Embryonic facial prominence (tissue), 1 donor: ENCODE measurements around the gene MYPOP.

Experiments
- DNase-seq: peaks from one replicate; pipeline ENCODE4 v3.0.0-alpha.2; 2016; ENCODE audit errors: extremely low spot score

Gene MYPOP, protein sequence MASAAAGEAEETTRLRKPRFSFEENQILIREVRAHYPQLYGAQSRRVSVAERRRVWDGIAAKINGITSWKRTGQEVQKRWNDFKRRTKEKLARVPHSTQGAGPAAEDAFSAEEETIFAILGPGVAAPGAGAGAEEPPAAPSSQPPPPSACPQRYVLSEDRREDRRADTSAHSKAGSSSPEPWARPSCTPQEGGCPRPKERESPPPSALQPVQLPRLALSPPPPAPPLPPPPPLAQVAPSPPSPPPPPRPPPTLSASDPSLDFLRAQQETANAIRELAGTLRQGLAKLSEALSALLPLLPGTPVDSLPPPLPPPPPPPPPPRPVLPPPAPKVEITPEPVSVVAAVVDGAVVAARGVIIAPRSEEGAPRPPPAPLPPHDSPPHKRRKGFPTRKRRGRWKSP

DNA sequence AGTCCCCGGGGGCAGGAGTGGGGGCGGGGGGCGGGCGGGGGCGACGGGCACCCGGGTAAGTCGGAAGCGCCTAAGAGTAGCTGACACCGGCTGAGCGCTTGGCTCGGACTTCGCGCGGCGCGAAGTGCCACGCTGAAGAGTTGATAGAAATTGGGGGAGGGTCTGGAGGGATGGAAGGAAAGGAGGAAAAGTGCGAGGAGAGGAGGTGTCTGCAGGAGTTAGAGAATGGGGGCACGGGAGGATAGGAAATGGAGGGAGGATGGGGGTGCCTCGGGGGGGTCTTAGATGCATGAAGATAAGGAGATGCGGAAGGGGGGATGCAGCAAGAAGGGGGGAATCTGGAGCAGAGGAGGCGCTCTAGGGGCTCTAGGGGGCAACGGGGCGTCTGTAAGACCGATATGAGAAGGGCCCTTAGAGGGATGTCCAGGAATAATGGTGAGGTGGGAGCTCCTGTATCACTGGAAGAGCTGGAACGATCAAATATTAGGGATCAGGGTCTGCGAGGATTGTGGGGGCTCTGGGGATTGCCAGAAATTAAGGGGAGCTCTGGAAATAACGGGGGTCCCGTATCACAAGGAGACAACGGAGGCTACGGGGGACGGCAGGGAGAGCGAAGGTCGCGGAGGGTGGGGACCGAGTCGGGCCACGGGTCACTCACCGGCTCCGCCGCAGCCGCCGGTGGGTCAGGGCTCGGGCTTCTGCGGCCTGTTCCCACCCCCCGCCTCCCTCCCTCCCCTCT is at the start of gene MYPOP:
Gene MYPOP (minus strand): TSS at position 702 of the 739 bp plus-strand sequence. CDS start 840 bp downstream, outside the sequence.
- no peak for DNase-seq

DNA sequence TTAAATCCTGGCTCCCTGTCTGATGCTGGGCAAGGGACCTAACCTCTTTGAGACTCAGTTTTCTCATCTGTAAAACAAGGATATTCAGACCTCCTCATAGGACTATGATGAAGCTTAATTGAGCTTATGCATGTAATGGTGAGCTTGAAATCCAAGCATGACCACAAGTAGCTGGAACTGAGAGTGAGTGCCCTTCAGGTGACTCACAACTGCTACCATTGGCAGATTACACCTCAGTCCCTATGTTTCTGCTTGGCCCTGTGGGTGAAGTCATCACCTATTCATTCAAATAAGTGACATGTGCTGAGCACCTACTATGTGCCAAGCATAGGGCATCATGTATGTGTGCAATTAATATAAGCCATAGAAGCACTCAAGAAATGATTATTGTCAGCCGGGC is 45.5 kb upstream of the MYPOP start:
- no peak for DNase-seq

DNA sequence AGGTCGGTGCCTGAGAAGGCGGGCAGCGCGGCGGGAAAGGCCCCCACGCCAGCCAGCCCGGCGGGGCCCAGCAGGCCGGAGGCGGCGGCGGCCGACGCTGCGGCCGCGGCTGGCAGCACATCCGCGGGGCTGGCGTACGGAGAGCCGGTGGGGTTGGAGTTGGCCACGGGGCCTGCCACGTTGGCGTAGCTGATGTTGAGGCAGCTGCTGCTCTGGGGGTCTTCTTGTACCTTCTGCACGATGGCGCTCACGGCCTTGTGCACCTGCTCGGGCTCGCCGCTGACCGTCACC is 38.0 kb upstream of the MYPOP start:
- no peak for DNase-seq

- DNase-seq: no peak
Measured at GRCh38 chr19:45939792-45940514, 37.5 kb upstream of the MYPOP start.

- no peak for DNase-seq
Measured at GRCh38 chr19:45938733-45939319, 36.4 kb upstream of the MYPOP start.

DNA sequence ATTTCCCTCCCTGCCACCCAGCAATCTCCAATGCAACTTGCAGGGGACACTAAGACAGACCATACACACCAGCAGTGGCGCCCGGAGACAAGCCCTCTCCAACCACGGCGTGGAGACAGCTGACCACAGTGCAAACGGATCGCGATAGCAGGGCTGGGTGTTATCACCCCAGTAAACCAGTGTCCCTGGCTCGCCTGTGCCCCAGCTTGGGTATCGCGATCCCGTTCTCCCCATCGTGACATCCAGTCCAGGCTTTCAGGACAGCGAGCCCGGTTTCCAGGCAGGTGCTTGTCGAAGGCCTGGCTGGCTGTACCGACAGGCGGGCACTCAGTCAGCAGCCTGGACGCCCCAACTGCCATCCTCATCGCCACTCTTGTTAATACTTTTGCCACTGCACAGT is 32.9 kb upstream of the MYPOP start:
- no peak for DNase-seq

DNA sequence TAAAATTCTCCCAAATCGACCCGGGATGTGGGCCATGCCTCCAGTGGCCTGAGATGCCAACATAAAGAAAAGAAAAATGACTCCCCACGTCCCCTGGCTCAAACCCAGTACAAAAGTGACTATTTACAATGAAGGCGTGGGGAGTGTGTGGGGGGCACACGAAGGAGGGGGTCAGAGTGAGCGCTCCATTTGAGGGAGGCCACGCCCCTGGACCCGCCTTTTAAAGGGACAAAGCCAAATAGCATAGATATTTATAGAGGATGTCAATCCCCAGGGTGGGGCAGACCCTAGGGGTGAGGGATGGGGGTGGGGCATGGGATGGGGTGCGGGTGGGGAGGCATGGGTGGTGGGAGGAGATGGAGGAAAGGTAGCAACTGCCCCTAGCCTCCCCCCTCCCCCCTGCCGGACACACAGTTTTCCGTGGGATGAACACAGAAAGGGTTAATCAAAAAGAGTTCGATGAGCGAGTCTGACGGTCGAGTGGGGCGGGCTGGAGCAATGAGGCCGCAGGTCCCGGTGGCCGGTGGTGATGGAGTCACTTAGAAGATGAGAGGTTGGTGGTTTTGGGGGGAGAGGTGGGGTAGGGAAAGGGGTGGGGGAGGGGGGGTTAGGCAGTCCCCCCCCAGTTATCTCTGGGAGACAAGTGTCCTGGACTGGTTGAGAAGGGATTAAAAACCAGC is 32.3 kb upstream of the MYPOP start:
- no peak for DNase-seq

GRCh38 chr19:45933759-45934158 is 31.3 kb upstream of the MYPOP start:
- DNase-seq: no peak

- DNase-seq: no peak
Measured at GRCh38 chr19:45931055-45931454, 28.6 kb upstream of the MYPOP start.

DNA sequence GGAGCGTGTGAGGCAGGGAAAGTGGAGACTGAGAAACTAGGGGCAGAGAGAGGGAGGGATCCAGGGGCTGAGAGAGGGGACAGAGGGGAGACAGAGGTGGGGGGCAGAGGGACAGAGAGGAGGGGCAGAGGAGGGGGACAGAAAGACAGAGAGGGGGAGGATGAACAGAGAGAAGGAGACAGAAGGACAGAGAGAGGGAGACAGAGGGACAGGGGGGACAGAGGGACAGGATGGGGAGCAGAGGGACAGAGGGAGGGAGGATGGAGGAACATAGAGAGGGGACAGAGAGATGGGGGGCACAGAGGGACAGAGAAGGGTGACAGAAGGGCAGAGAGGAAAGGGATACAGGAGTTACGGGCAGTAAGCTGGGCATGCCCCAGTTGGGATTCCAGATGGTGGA is 26.8 kb upstream of the MYPOP start:
- no peak for DNase-seq

DNA sequence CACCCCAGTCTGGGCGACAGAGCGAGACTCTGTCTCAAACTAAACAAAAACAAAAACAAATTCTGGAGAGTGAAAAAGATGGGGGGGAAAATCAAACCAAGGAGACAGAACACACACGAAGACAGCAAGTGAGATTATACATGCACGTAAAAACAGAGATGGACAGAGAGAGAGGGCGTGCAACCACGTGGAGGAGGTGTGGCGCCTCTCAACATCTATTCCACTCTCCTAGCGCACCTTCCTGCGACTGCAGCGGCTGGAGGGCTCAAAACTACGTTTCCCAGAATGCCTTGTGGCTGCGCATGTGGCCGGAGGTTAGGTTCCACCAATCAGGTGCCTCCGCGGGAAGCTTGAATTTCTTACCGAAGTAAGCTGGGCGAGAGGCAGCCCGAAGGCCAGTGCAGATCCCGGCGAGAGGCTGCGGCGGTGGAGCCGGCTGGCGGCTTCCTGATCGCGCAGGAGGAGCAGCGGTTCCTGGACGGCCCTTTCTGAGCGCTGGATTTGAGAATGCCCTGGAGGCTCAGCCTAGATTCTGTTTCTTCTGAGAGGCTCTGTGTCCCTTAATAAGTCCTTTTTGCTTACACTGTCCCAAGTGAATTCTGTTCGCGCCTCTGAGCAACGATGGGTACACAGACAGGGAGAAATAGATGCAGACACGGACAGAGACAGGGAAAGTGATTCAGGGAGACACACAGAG is 25.3 kb upstream of the MYPOP start:
- peak; percentile 62 for DNase-seq

DNA sequence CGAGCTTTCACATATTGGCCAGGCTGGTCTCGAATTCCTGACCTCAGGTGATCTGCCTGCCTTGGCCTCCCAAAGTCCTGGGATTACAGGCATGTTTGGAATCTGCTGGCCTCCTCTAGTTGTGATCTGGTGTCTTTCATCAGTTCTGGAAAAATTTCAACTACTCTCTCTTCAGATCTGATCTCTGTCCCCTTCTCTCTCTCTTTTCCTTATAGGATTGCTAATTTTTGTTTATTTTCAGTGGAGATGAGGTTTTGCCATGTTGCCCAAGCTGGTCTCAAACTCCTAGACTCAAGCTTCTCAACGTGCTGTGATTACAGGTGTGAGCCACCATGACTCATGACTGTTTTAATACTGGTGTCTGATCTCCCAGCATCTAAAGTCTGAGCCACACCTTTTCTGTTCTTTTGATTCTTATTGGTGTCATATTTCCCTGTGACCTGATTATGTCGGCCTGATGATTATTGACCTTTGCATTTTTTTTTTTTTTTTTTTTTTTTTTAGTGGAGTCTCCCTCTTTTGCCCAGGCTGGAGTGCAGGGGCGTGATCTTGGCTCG is 22.6 kb upstream of the MYPOP start:
- no peak for DNase-seq

- DNase-seq: no peak
Measured at GRCh38 chr19:45922281-45922680, 19.9 kb upstream of the MYPOP start.

DNA sequence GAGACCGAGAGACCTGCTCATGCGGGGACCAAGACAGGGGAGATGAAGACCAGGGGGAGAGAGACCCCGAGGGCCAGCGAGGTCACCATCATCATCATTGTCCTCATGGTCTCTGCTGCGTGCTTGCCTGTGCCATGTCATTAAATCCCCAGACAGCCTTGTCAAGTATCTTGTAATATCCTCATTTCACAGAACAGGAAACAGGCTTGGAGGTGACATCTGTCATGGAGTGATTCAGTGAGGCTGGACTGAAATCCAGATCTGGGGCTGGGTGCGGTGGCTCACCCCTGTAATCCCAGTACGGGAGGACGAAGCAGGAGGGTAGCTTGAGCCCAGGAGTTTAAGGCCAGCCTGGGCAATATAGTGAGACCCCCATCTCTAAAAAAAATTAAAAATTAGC is 18.0 kb upstream of the MYPOP start:
- DNase-seq: no peak

DNA sequence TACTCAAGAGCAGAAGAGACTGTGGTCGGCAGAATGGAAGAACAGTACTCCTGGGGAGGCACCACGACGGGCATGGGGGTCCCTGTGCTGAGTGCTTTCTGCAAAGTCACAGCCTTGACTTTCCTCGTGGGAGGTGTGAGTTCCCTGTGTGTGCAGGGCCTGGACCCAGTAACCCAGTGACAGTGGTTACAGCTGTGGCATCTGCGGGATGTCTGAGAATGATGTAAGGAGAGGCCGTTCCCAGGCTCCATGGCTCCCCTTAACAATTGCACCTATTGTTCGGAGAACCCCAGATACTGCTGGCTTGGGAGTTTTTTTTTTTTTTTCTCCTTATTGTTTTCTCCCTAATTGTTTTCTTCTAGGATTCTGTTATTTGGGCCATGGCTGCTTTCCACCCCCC is 17.3 kb upstream of the MYPOP start:
- DNase-seq: no peak

DNA sequence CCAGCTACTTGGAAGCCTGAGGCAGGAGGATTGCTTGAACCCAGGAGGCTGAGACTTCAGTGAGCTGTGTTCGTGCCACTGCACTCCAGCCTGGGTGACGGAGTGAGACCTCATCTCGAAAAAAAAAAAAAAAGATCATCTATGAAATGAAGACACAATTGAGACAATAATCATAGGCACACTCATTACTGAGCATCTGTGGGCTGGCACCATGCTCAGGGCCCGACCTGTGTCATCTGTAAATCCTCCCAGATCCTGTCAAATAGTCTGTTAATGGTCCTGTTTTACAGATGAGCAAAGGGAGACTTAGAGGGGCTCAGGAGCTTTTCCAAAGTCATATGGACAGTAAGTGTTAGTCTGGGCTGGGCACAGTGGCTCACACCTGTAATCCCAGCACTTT is 16.3 kb upstream of the MYPOP start:
- no peak for DNase-seq

DNA sequence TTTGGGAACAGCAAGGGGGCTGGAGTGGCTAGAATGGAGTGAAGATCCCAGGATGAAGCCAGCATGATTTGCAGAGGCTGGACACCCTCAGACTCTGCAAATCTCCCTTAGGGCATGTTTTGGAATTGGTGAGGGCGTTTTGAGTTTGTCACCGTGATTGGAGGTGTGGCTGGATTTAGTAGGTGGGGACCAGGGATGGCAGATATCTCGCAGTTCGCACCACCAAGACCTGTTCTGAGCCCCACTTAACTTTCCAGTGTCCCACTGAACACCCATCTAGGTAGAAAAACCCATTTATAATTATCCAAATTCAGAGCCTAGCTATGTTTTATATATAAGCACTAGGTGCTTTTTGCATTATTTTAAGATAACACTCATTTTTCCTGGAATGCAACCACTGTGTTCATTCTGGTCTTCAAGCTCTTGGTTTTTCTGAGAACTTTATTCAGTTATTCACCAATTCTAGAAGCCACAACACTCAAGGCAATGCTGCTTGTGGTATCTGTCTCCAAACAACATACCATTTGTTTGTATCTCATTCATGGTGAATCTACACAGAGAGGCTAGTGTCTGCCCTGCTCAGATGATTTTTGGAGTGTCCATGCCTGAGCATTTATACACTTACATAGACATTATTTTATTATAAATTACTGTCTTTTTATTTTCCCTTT is 15.1 kb upstream of the MYPOP start:
- DNase-seq: no peak

- DNase-seq: no peak
Measured at GRCh38 chr19:45913874-45914830, 11.7 kb upstream of the MYPOP start, which contains the start of gene NANOS2. Gene NANOS2 (minus strand): TSS chr19:45914778. CDS start chr19:45914693, 85 bp downstream.

DNA sequence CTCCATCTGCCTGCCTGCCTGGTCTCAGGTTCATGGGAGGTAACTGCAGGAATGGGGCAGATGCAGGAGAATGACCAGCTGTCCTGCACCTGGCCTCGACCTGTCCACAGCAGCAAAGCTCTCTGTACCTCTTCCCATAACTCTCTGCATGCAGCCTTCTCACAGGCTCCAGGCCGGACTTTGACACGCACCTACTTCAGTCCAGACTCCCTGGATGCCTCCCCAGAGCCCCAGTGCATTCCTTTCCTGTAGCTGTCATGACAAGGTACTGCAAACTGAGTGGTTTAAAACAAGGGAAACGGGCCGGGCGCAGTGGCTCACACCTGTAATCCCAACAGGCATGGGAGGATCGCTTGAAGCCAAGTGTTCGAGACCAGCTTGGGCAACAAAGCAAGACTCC is 8.9 kb upstream of the MYPOP start:
- no peak for DNase-seq
